HG03045 (cell line): ENCODE measurements around the gene ASRGL1.
"Not testable (repeated sequence)": the region's sequence is repeated elsewhere in the genome, so short reads cannot be mapped to it uniquely, and the experiment has no call there.

Experiments
- ATAC-seq: cut with Tn5 transposase; IDR thresholded peaks from one replicate; pipeline ENCODE4 v1.9.1; 2021; ENCODE audit warnings: mild to moderate bottlenecking, moderate library complexity; ENCODE audit not compliant: unreplicated experiment

ASRGL1 gene

DNA sequence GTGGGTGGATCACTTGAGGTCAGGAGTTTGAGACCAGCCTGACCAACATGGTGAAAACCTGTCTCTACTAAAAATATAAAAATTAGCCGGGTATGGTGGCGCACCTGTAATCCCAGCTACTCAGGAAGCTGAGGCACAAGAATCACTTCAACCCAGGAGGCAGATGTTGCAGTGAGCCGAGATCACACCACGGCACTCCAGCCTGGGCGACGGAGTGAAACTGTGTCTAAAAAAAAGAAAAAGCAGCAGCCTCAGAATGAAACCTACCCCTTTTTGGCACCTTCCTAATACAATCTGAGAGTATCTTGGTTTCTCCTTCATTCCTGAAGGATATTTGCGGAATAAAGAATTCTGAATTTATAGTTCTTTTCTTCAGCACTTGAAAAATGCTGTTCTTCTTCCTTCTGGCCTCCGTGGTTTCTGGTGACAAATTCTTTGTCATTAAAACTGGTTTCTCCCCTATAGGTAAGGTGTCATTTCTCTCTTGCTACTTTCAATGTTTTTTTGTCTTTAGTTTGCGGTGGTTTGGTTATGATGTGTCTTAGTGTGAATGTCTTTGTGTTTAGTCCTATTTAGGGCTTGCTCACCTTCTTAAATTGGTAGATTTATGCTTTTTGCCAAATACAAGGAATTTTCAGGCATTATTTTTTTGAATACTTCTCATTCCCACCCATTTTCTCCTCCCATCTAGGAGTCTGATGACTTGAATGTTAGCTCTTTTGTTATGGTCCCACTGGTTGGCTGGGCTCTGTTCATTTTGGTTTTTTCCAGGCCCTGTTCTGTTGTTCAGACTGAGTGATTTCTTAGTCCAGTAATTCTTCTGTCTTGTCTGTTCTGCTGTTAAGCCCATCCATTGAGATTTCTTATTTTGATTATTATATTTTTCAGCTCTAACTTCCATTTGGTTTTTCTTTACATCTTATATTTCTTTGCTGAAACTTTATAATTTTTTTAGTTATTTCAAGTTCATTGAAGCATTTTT lies 15.4 kb downstream of the ASRGL1 start:
- ATAC-seq, result no peak

DNA sequence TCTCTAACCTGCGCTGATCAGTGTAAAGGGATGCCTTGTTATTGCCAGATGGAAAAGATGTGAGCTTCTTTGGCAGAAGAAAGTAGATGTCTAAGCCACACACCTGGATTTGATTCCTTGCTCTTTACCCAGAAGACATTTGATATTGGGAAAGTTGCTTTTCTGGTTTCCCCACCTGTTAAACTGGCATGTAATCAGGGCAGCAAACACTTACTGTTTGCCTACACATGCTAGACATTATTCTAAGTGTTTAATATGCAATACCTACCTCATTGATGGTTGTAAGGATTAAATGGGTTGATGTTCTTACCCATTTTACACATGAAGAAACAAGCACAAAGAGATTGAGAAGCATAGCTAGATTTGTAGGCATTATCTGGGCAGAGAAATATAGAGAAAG lies 16.6 kb downstream of the ASRGL1 start:
- ATAC-seq, result no peak

DNA sequence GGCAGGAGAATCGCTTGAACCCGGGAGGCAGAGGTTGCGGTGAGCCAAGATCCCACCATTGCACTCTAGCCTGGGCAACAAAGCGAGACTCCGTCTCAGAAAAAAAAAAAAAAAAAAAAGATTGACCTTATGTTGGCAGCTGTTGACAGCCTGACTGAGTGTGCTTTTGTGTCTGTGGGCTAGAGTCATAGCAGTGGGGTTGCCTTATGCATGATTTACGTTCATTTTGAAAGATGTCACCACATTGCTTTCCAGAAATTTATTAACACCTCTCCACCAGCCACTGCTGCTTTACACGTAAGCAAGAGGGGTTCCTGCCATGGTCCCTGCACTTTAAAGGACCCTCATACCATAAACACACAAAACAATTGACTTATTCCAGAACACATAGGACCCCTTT lies 21.0 kb downstream of the ASRGL1 start:
- no peak for ATAC-seq

DNA sequence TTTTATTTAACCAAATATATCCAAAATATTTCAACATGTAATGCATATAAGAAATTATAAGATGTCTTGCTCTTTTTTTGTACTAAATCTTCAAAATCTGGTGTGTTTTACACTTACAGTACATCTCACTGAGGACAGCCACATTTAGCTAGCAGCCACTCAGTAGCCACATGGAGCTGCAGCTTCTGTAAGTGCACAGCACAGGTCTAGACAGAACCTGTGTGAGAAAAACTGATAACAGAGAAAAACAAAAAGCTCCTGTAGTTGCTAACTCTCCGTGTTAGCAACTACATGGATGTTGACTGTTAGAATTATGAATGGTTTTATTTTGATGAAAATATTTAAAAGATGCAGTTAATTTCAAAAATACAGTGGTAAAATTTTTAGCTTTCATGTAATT lies 22.2 kb downstream of the ASRGL1 start:
- no peak for ATAC-seq

DNA sequence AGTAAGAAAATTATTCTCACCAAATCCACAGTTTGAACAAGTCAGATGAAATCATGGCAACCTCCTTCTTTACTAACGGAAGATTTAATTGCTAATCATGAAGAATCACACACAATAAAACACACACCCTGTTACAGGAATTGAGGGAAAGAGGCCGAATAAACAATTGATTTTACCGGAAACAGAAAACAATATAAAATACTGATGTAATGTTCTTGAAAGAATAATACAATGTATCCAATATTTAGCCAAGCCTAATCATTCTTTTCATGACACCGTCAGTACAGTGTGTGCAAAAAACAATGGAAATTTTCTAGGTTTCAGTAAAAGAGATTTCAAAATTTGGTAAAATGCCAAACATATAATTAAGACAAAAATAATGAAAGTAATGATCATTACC lies 23.4 kb downstream of the ASRGL1 start:
- no peak for ATAC-seq

DNA sequence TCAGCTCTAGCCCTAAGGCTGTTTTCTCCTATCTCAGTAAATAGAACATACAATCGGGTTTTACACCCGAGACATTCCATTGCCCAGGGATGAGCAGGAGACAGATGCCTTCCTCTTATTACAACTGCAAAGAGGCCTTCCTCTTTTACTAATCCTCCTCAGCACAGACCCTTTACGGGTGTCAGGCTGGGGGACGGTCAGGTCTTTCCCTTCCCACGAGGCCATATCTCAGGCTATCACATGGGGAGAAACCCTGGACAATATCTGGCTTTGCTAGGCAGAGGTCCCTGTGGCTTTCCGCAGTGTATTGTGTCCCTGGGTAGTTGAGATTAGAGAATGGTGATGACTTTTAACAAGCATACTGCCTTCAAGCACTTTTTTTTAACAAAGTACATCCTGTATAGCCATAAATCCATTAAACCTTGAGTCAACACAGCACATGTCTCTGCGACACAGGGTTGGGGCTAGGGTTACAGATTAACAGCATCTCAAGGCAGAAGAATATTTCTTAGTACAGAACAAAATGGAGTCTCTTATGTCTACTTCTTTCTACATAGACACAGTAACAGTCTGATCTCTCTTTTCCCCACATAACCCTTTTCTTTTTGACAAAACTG lies 31.7 kb downstream of the ASRGL1 start:
- not testable (repeated sequence) for ATAC-seq

DNA sequence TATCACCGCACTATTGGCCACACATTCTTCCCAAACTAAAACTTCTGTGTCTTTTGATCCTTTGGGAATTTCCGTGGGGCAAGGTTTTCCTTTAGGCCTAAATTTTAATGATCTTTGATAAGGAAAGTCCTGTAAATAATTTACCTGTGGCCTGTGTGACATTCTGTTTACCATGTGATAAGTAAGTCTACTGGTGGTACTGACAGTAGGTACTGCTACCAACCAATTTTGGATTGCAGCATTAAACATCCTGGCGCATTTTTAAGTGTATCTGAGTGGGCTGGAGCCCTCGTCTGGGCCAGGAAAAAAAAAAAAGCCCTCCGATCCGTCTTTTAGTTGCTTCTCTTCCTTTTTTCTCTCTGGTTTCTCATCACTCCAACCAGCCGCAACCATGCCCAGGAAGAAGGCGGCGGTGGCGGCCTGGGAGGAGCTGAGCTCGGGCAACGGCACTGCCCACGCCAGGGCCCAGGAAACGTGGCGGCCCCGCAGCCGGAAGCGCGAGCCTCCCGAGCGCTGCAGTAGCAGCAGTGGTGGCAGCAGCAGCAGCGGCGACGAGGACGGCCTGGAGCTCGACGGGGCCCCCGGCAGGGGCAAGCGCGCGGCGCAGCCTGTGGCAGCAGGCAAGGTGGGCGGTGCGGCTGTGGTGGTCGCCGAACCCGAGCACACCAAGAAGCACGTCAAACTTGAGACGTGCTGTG lies 33.6 kb downstream of the ASRGL1 start:
- ATAC-seq, result no peak

DNA sequence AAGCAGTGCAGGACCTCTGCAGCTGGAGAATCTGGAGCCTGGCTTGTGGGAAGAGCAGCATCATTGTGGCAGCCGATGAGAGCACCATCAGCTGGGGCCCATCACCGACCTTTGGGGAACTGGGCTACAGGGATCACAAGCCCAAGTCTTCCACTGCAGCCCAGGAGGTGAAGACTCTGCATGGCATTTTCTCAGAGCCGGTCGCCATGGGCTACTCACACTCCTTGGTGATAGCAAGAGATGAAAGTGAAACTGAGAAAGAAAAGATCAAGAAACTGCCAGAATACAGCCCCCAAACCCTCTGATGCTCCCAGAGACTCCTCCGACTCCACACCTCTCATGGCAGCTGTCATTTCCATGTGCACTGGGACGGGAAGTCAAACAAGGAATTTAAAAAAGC lies 35.6 kb downstream of the ASRGL1 start:
- no peak for ATAC-seq

DNA sequence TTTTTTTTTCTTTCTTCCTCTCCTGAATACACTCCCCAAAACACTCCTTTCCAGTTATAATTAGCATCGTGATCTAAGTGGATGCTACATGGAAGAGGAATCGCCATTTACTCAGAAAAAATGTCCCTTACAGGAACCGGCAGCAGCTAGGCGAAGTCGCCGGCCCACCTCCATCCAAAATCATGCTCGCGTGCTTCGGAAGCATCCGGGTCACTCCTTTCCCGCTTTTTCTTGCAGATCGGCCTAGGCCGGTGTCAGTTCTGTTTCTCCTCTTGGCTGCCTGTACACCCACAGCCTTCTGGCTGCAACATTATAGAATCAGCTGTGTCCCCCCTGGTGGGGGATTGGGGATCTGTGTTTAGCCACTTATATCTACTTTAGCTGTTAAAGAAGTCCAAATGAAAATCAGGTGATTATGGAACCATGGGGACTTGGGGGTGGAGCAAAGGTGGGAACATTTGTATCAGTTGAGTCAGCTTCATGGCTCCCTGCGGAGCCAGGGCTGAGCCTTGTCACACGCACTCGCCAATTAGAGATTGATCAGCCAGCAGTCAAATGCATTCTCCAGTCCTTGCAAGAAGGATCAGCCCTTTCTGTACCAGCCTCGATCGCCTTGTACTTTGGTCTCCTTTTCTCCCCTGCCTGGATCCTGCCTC lies 36.3 kb downstream of the ASRGL1 start:
- ATAC-seq, result no peak

DNA sequence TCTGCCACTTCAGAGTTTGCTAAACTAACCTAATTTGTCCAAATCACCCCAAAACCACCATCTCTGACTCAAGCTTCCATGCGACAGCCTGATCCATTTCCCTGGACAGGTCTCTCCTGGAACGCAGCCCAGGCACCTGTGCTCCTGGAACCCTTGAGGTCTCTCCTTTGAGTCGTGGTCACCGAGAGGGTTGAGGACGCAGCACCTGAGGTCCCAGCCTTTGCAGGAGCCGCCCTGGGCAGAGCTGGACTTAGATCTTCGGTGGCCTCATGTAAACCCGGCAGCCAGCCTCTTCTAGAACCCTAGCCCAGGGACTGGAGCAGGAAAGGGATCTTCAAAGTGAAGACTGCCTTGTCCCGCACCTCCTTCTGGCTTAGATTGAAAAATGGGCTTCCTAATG lies 37.6 kb downstream of the ASRGL1 start:
- no peak for ATAC-seq

DNA sequence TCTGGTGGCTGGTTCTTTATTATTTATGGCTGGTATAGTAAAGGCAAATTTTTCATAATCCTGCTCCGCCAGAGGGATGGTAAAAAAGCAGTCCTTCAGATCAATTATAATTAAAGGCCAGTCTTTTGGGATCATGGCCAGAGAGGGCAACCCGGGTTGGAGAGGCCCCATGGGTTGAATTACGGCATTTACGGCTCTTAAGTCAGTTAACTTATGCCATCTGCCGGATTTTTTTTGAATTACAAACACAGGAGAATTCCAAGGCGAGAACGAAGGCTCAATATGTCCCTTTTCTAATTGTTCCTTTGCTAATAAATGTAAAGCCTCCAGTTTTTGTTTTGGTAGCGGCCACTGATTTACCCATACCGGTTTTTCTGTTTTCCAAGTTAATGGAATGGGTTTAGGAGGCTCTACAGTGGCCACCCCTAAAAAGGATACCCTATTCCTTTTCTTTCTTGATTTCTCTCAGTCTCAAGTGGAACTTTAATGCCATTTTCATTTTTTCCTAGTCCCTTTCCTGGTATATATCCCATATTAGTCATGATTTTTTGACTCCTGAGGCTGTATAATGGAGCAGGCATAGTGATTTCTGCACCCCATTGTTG lies 41.3 kb downstream of the ASRGL1 start:
- not testable (repeated sequence) for ATAC-seq

DNA sequence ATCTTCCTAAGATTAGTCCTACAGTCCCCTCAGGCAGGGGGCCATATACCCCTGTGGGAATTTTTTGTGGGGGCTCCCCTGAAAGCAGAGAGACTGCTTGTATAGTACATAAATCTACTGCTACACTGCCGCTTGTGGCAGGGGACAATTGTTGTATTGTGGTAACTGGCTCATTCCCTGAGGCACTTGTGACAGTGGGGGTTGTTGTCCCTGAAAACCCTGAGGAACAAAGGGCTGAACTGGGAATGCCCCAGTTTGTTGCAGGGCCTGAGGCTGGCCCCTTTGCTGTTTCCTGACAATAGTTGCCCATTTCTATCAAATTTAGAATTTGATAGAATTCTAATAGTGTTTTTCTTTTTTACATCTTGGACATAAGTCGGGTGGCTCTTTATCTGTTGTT lies 42.3 kb downstream of the ASRGL1 start:
- not testable (repeated sequence) for ATAC-seq

DNA sequence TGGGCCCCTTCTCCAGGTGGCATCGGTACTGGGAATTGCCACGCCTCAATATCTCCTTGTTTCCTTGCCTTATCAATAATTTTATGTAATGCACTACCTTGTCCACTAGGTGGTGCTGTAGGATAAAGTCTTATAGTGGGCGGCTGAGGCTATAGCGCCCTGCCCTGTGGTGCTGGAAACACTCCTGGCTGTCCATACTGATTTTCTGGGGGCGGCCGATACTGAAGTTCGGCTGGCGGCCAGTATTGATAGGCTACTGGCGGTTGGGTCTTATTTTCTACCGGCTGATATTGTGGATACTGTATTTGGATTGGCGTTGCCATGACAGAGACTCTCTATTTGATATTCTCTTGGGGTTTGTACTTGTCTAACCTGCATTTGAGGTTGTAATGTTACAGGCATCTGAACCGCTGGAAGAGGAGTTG lies 43.6 kb downstream of the ASRGL1 start:
- not testable (repeated sequence) for ATAC-seq

DNA sequence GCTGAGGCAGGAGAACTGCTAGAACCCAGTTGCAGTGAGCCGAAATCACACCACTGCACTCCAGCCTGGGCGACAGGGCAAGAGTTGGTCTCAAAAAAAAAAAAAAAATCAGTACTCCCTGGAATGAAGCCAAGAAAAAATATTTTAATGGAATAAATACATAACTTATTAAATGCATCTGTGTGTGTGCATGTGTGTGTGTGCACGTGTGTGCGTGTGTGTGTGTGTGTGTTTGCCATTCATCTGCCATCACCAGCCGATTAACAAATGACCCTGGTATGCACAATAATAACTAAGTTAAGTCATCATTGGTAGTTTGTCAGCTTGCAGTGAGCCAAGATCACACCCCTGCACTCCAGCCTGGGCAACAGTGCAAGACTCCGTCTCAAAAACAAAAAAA lies 46.6 kb downstream of the ASRGL1 start:
- no peak for ATAC-seq

DNA sequence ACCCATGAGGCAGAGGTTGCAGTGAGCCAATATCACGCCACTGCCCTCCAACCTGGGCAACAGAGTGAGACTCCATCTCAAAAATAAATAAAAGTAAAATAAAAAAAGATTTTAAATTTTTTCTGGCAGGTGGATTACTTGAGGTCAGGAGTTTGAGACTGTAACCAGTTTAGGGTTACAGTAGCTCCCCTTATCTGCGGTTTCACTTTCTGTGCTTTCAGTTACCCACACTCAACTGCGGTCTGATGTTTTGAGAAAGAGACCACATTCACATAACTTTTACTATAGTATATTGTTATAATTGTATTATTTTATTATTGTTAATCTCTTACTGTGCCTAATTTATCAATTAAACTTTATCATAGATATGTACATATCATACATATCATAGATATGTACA lies 48.8 kb downstream of the ASRGL1 start:
- not testable (repeated sequence) for ATAC-seq

DNA sequence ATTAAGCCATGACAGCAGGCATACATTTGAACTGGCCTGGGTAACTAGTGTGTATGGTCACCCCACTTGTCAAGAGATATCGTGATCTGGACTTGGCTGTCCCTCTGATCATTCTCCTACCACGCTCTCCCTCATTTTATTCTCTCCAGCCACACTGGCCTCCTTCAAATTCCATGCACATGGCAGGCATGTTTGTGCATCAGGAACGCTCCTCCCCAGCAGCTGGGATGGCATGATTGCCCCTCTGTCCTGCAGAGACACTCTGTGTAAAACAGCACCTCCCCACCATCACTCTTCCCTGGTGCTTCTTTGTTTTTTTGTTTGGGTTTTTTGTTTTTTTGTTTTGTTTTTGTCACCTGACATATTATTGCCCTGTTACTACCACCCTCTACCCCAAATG lies 50.1 kb downstream of the ASRGL1 start:
- no peak for ATAC-seq

DNA sequence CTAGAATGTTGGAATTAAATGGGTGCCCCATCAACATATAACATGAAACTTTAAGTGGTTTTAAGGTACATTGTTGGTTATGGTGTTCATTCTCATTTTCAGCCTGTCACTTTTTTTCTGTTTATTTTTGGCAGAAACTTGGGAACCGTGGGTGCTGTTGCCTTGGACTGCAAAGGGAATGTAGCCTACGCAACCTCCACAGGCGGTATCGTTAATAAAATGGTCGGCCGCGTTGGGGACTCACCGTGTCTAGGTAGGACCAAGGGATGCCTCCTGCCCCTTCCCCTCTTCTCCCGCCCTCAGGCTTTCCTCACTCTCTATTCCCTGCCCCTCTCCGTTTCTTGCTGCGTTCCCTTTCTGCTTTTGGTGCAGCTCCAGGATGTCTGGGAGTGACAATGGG lies 51.8 kb downstream of the ASRGL1 start:
- ATAC-seq, result no peak

DNA sequence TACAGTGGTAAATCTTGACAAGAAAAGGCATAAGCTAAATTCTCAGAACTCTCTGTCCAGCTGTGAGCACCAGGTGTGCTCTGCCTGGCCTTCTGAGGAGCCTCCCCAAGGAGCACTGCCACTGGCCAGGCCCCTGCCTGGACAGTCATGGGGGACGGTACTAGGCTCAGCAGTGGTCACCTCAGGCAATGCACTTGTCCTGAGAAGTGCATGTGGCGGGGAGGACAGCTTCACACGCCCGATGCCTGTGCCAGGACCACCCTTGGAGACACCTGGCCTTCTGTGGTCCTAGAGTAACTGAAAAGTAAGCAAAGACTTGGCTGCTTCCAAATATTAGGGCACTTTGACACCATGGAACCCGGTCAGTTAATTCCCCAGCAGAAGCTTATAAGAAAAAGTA lies 53.0 kb downstream of the ASRGL1 start:
- ATAC-seq, result no peak

DNA sequence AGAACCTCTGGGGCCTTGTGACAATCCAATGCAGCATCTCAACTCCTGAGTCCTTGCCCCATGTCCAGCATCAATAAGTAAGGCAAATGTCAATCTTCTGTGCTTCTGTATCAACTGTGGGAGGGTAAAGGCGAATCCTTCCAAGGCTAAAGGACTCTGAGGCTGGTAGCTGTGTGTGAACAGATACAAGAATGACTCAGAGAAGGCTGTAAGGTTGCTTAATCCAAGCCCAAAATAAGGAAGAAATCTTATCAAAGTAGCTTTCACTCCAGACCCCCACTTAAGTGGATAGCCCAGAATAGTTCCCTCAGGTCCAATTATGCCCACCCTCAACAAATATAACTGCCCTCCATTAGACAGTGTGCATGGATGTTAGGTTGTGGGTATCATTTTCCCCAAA lies 53.5 kb downstream of the ASRGL1 start:
- no peak for ATAC-seq

DNA sequence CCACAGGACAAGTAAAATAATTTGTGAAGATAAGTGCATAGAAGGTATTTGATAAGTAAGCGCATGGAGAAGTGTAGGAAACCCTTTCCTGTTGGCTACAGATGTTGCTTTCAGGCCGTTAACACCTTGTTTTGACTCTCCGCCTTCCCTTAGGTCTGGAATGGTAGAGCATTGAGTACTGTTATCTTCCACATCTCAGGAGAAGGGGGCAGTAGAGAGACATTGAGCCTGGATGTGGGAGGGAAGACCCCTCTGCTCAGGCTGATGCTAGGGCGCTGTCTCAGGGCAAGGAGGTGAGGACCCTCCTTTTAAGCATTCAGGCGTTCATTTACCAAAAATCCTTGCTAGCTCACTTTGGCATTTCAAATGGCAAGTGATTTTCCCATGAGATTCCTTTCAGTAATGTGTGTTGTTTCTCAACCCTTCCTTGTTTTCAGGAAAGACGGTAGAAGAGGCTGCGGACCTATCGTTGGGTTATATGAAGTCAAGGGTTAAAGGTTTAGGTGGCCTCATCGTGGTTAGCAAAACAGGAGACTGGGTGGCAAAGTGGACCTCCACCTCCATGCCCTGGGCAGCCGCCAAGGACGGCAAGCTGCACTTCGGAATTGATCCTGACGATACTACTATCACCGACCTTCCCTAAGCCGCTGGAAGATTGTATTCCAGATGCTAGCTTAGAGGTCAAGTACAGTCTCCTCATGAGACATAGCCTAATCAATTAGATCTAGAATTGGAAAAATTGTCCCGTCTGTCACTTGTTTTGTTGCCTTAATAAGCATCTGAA lies 54.6 kb downstream of the ASRGL1 start:
- ATAC-seq, result no peak
